ENCODE data around the gene CFAP46.

- TF ChIP-seq, protein P1, sequence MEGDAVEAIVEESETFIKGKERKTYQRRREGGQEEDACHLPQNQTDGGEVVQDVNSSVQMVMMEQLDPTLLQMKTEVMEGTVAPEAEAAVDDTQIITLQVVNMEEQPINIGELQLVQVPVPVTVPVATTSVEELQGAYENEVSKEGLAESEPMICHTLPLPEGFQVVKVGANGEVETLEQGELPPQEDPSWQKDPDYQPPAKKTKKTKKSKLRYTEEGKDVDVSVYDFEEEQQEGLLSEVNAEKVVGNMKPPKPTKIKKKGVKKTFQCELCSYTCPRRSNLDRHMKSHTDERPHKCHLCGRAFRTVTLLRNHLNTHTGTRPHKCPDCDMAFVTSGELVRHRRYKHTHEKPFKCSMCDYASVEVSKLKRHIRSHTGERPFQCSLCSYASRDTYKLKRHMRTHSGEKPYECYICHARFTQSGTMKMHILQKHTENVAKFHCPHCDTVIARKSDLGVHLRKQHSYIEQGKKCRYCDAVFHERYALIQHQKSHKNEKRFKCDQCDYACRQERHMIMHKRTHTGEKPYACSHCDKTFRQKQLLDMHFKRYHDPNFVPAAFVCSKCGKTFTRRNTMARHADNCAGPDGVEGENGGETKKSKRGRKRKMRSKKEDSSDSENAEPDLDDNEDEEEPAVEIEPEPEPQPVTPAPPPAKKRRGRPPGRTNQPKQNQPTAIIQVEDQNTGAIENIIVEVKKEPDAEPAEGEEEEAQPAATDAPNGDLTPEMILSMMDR (IDR thresholded peaks at IDR 0.05 in 2 of 3, conservative IDR thresholded peaks at IDR 0.05 in 1 of 3; ENCODE audit: insufficient read depth in 2 of 3, low read depth in 1 of 3, low read length in 3 of 3): no peak
- TF ChIP-seq FOXM1 (IDR thresholded peaks at IDR 0.05; ENCODE audit: low read depth) (no peak), FOXM1 (CRISPR knock-in tag; IDR thresholded peaks at IDR 0.05; ENCODE audit: low read depth) (no peak), SNIP1 (IDR thresholded peaks at IDR 0.05; ENCODE audit: low read depth) (no peak), YY1 (IDR thresholded peaks at IDR 0.05; ENCODE audit: borderline replicate concordance in 1 of 3, control insufficient read depth in 1 of 3, extremely low read depth in 1 of 3, insufficient read depth in 3 of 3, insufficient read length in 1 of 3, insufficient replicate concordance in 2 of 3, low read depth in 1 of 3, low read length in 2 of 3) (no peak), TAF7 (tag; IDR thresholded peaks at IDR 0.05) (no peak), FOS (IDR thresholded peaks at IDR 0.05; ENCODE audit: extremely low read depth, insufficient read length) (no peak), SIN3A (IDR thresholded peaks at IDR 0.05; ENCODE audit: borderline replicate concordance in 2 of 2, control insufficient read depth in 1 of 2, low read depth in 2 of 2, low read length in 2 of 2) (no peak), MYBL2 (IDR thresholded peaks at IDR 0.05; ENCODE audit: low read depth) (no peak), MYBL2 (CRISPR knock-in tag; IDR thresholded peaks at IDR 0.05; ENCODE audit: borderline replicate concordance) (no peak), ZBTB1 (CRISPR knock-in tag; IDR thresholded peaks at IDR 0.05; ENCODE audit: borderline replicate concordance, low read depth) (no peak), ZSCAN29 (IDR thresholded peaks at IDR 0.05) (no peak), ZFPM2 (CRISPR knock-in tag; IDR thresholded peaks at IDR 0.05) (no peak)
- TF ChIP-seq, protein P2, sequence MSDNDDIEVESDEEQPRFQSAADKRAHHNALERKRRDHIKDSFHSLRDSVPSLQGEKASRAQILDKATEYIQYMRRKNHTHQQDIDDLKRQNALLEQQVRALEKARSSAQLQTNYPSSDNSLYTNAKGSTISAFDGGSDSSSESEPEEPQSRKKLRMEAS (CRISPR knock-in tag; IDR thresholded peaks at IDR 0.05): no peak
These were observed 32.0 kb downstream of the CFAP46 start for GRCh38 chr10:132910186-132910880.
